Ovary (tissue), 3 donors: ENCODE measurements around the gene PRKCE.

ENCODE experiments used
- POLR2A ChIP-seq: fragments of 450-650 bp; IDR thresholded peaks from one replicate; pipeline ENCODE4 v1.6.1; 2017; ENCODE audit warnings: antibody characterized with exemption, mild to moderate bottlenecking, moderate library complexity
- TF ChIP-seq, protein P1 (sequence below), 3 donors: fragments of 450-650 bp in 2 of 3; fragments of 200-600 bp in 1 of 3; IDR thresholded peaks; one replicate each; pipeline versions ENCODE4 v1.5.1 to v1.8.0; 2016 to 2022; ENCODE audit warnings: antibody characterized with exemption in 3 of 3, mild to moderate bottlenecking in 1 of 3
- donor health status: DM: no; HTN: no; CAD: no.

DNA sequence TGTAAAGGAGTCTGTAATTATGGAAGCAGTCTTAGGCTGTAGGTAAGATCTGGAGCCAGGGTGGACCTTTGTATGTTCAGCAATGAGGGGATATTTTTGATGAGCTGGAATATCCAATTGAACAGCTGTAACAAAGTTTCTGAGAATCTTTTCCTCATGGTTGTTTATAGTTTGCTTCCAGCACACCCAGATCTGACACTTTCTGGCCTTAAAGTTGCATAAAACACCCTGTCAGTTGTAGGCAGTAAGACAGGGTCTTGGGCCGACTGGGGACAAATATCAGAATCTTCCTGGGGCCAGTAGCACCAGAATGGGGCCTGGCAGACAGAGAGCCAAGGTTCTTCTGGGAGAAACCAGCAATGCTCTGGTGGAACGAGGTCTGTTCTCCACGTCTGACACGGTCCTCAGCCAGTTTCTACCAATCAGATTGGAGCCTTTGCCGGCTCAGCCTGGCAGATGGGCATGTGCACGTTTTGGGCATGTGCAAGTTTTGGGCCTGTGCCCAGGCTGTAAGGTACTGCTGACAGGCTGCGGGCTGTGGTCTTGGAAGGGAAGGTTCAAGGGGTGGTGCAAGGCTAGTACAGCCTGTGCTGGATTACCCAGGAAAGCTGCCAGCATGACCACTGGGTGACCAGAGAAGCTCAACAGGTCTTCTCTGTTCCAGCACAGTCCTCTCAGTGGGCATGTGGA, 89.8 kb downstream of the PRKCE start:
- TF ChIP-seq, protein P1, sequence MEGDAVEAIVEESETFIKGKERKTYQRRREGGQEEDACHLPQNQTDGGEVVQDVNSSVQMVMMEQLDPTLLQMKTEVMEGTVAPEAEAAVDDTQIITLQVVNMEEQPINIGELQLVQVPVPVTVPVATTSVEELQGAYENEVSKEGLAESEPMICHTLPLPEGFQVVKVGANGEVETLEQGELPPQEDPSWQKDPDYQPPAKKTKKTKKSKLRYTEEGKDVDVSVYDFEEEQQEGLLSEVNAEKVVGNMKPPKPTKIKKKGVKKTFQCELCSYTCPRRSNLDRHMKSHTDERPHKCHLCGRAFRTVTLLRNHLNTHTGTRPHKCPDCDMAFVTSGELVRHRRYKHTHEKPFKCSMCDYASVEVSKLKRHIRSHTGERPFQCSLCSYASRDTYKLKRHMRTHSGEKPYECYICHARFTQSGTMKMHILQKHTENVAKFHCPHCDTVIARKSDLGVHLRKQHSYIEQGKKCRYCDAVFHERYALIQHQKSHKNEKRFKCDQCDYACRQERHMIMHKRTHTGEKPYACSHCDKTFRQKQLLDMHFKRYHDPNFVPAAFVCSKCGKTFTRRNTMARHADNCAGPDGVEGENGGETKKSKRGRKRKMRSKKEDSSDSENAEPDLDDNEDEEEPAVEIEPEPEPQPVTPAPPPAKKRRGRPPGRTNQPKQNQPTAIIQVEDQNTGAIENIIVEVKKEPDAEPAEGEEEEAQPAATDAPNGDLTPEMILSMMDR (IDR thresholded peaks at IDR 0.05): no peak
- TF ChIP-seq POLR2A: no peak
